HG02852 (cell line): Measurements from ENCODE around the gene CLCN4.

Source experiments
- ATAC-seq: cut with Tn5 transposase; IDR thresholded peaks from one replicate; pipeline ENCODE4 v1.9.1; 2021; ENCODE audit warnings: mild to moderate bottlenecking, moderate library complexity; ENCODE audit not compliant: unreplicated experiment

The CLCN4 gene

GRCh38 chrX:10156199-10157031 is at the start of gene CLCN4:
TSS of gene CLCN4 (plus strand) at chrX:10156975. CDS start at chrX:10185033, 28,058 bp downstream.
- ATAC-seq = peak; percentile 55

GRCh38 chrX:10107483-10107882 is 49.3 kb upstream of the CLCN4 start:
- no peak for ATAC-seq

- ATAC-seq = no peak
Observed at GRCh38 chrX:10108288-10108687, 48.5 kb upstream of the CLCN4 start.

- no peak for ATAC-seq
Observed at GRCh38 chrX:10109695-10110094, 47.1 kb upstream of the CLCN4 start.

GRCh38 chrX:10110316-10110935 is 46.3 kb upstream of the CLCN4 start:
- no peak for ATAC-seq

GRCh38 chrX:10110984-10111363 is 45.8 kb upstream of the CLCN4 start:
- peak; percentile 41 for ATAC-seq

- ATAC-seq = peak; percentile 42
Observed at GRCh38 chrX:10111364-10112148, 45.2 kb upstream of the CLCN4 start.

- ATAC-seq = peak; percentile 33
Observed at GRCh38 chrX:10112510-10112909, 44.3 kb upstream of the CLCN4 start.

GRCh38 chrX:10115082-10115481 is 41.7 kb upstream of the CLCN4 start:
- no peak for ATAC-seq

GRCh38 chrX:10117301-10117700 is 39.5 kb upstream of the CLCN4 start:
- no peak for ATAC-seq

- ATAC-seq = no peak
Observed at GRCh38 chrX:10117864-10118377, 38.9 kb upstream of the CLCN4 start.

GRCh38 chrX:10118530-10118929 is 38.2 kb upstream of the CLCN4 start:
- ATAC-seq = no peak

GRCh38 chrX:10119399-10119990 is 37.3 kb upstream of the CLCN4 start:
- ATAC-seq = peak; percentile 56

GRCh38 chrX:10120331-10120730 is 36.4 kb upstream of the CLCN4 start:
- no peak for ATAC-seq

GRCh38 chrX:10120828-10121227 is 35.9 kb upstream of the CLCN4 start:
- ATAC-seq = no peak

- ATAC-seq = peak; percentile 80
Observed at GRCh38 chrX:10121787-10122186, 35.0 kb upstream of the CLCN4 start.

- ATAC-seq = no peak
Observed at GRCh38 chrX:10124506-10125247, 32.1 kb upstream of the CLCN4 start.

- no peak for ATAC-seq
Observed at GRCh38 chrX:10125248-10125615, 31.5 kb upstream of the CLCN4 start.

- ATAC-seq = no peak
Observed at GRCh38 chrX:10126044-10126443, 30.7 kb upstream of the CLCN4 start.

- ATAC-seq = no peak
Observed at GRCh38 chrX:10126834-10127233, 29.9 kb upstream of the CLCN4 start.
